Measurements from ENCODE around the gene C12orf50.

DNA sequence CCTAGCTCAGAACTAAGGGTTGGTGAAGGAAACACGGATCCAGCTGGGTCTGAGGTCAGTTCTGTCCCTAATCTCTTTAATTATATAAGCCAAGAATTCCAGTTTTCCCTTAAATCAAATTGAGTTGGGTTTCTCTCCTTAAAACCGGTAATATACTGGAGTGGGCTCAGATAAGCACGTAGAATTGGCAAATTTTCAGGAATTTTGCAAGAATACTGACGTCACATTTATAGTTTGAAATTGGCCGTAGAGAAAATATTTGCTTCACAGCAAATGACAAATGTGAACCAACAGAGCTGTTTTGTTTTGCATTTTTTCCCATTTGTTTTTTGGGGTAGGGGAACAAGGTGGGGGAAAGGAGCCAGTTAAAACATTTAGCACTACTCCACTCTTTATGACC, 17.4 kb downstream of the C12orf50 start:
- TF ChIP-seq HDAC2 (CRISPR knock-in tag; IDR thresholded peaks at IDR 0.05) = no peak
- TF ChIP-seq FOXA1 (IDR thresholded peaks at IDR 0.05) = no peak
- TF ChIP-seq FOXA1 (CRISPR knock-in tag; IDR thresholded peaks at IDR 0.05) = no peak
